ENCODE measurements around the gene GZF1. TPM values are rescaled to one million over a fixed set of nuclear protein-coding genes. Genes with fewer than 3 reads are reported as not detected.

Gene GZF1
- total and polyA plus RNA-seq, 2 donors from 2014 or later: 7.7 to 14.1 TPM

DNA sequence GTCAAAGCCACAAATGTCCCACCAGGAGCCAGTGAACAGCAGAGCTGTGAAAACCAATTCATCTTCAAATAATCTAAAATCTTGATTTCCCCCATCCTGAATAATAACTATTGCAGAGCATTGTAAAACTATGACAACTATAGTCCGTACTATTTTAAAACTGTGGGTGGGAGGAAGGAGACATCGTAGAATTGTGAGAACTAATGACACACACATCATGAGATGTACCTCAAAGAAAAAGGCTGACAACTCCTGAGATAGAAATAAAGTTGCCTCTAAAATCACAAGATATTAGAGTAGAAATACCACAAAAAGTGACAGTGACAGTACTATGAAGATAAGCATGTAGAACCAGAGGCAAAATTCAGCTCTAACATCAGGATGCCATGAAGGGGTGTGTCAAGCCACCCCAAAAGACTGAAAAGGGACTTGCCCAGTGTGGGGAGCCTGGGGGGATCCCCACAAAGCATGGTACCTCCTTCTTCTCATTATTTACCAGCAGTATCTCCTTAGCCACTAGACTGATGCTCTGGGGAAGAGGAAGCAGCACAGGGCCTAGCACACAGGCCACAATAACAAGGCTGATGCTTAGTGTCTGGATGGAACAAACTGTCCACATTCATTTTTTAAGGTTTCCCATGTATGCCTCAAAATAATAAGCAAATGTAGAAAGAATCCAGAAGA is 45.9 kb downstream of the GZF1 start:
- Histone ChIP-seq H3K27me3 (ENCODE audit: control insufficient read depth, insufficient read depth, low read length) (no peaks in the 10 kb centered on the region), H3K4me1 (ENCODE audit: control insufficient read depth in 2 of 3, insufficient read depth in 2 of 3, low read depth in 1 of 3, low read length in 3 of 3) (peaks cover 0 to 21% (median 6%) of the 10 kb centered on the region in 3 donors), H3K9me3 (ENCODE audit: control insufficient read depth in 2 of 3, insufficient read depth in 1 of 3, low read length in 3 of 3) (no peaks in the 10 kb centered on the region), H3K27ac (ENCODE audit: low read depth in 2 of 2, low read length in 2 of 2) (no peak overlapping the region), H3K36me3 (ENCODE audit: control insufficient read depth in 2 of 3, insufficient read depth in 3 of 3, low read length in 3 of 3) (no peaks in the 10 kb centered on the region), H3K9ac (ENCODE audit: low read length in 3 of 3) (no peak overlapping the region), H3K4me3 (ENCODE audit: low read length in 3 of 3) (no peak overlapping the region)
- no peak for DNase-seq
- intact Hi-C loops (cut with DNase I): no loop called here
- TF ChIP-seq, protein P1, sequence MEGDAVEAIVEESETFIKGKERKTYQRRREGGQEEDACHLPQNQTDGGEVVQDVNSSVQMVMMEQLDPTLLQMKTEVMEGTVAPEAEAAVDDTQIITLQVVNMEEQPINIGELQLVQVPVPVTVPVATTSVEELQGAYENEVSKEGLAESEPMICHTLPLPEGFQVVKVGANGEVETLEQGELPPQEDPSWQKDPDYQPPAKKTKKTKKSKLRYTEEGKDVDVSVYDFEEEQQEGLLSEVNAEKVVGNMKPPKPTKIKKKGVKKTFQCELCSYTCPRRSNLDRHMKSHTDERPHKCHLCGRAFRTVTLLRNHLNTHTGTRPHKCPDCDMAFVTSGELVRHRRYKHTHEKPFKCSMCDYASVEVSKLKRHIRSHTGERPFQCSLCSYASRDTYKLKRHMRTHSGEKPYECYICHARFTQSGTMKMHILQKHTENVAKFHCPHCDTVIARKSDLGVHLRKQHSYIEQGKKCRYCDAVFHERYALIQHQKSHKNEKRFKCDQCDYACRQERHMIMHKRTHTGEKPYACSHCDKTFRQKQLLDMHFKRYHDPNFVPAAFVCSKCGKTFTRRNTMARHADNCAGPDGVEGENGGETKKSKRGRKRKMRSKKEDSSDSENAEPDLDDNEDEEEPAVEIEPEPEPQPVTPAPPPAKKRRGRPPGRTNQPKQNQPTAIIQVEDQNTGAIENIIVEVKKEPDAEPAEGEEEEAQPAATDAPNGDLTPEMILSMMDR (IDR thresholded peaks at IDR 0.05; ENCODE audit: borderline replicate concordance, extremely low read depth, insufficient read depth): no peak
- no peak for FAIRE-seq

DNA sequence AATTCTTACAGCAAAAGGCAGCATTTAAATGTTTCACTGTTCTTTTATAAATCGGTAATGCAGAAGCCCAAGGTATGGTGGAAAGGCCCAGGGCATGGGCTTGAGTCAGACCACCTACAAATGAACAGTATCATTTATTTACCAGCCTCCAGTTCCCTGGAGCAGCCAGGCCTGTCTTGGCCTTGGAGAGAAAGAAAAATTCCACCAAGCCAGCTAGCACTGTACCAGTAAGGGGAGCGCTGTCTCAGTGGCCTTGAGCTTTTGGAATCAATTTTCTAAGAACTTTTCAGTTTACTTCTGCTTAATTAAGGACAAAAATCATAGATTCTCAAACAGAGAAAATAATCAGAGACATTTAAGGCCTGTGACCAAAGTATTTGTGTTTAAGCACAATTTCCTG is 47.0 kb downstream of the GZF1 start:
- Histone ChIP-seq H3K9ac (ENCODE audit: low read length in 3 of 3) (no peak overlapping the region), H3K4me1 (ENCODE audit: control insufficient read depth in 2 of 3, insufficient read depth in 2 of 3, low read depth in 1 of 3, low read length in 3 of 3) (peaks cover 0 to 21% (median 6%) of the 10 kb centered on the region in 3 donors), H3K9me3 (ENCODE audit: control insufficient read depth in 2 of 3, insufficient read depth in 1 of 3, low read length in 3 of 3) (no peaks in the 10 kb centered on the region), H3K36me3 (ENCODE audit: control insufficient read depth in 2 of 3, insufficient read depth in 3 of 3, low read length in 3 of 3) (no peaks in the 10 kb centered on the region), H3K4me3 (ENCODE audit: low read length in 3 of 3) (no peak overlapping the region), H3K27ac (ENCODE audit: low read depth in 2 of 2, low read length in 2 of 2) (no peak overlapping the region), H3K27me3 (ENCODE audit: control insufficient read depth, insufficient read depth, low read length) (no peaks in the 10 kb centered on the region)
- TF ChIP-seq, protein P1 (IDR thresholded peaks at IDR 0.05; ENCODE audit: borderline replicate concordance, extremely low read depth, insufficient read depth): no peak
- intact Hi-C loops (cut with DNase I): no loop called here
- DNase-seq (no peak), FAIRE-seq (no peak)

DNA sequence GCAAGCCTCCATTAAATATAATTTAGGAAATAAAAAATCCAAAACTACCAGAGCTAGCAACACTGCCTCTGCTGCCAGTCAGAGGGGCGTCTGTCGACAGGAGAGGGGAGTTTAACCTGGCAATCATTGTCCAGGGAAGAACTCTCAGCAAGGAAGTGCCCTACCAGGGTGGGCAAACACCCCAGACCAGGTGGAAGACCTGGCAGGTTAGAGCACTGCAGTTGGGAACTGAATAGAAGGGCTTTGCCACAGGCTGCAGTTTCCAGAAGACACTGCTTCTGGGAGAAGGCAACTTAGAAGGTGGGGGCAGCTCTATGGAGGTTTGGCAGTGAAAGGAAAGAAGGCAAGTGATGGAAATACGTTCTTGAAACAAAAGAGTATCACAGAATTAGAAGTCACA is 47.8 kb downstream of the GZF1 start:
- Histone ChIP-seq H3K4me3 (ENCODE audit: low read length in 3 of 3) (no peak overlapping the region), H3K27ac (ENCODE audit: low read depth in 2 of 2, low read length in 2 of 2) (no peak overlapping the region), H3K4me1 (ENCODE audit: control insufficient read depth in 2 of 3, insufficient read depth in 2 of 3, low read depth in 1 of 3, low read length in 3 of 3) (peaks cover 0 to 21% (median 6%) of the 10 kb centered on the region in 3 donors), H3K9me3 (ENCODE audit: control insufficient read depth in 2 of 3, insufficient read depth in 1 of 3, low read length in 3 of 3) (no peaks in the 10 kb centered on the region), H3K36me3 (ENCODE audit: control insufficient read depth in 2 of 3, insufficient read depth in 3 of 3, low read length in 3 of 3) (no peaks in the 10 kb centered on the region), H3K9ac (ENCODE audit: low read length in 3 of 3) (no peak overlapping the region), H3K27me3 (ENCODE audit: control insufficient read depth, insufficient read depth, low read length) (no peaks in the 10 kb centered on the region)
- TF ChIP-seq, protein P1 (IDR thresholded peaks at IDR 0.05; ENCODE audit: borderline replicate concordance, extremely low read depth, insufficient read depth): no peak
- intact Hi-C loops (cut with DNase I): no loop called here
- FAIRE-seq: no peak
- DNase-seq: no peak

All from kidney (tissue), 14 donors.